Nephron progenitor cell (in vitro differentiated cells): ENCODE data around the gene SH3PXD2B.
"Not testable (repeated sequence)": the region's sequence is repeated elsewhere in the genome, so short reads cannot be mapped to it uniquely, and the experiment has no call there.

Source experiments
- DNase-seq: peaks from one replicate; pipeline ENCODE4 v3.0.0; 2021
- H3K27ac Mint-ChIP-seq: 2 replicates; pipeline ENCODE4 v1.8.0; 2021; ENCODE audit warnings: mild to moderate bottlenecking, moderate library complexity, mixed read lengths
- H3K27me3 Mint-ChIP-seq: 2 replicates; pipeline ENCODE4 v1.8.0; 2021; ENCODE audit warnings: mild to moderate bottlenecking, low read depth, mixed read lengths; ENCODE audit not compliant: poor library complexity
- H3K36me3 Mint-ChIP-seq: 2 replicates; pipeline ENCODE4 v1.8.0; 2021; ENCODE audit warnings: low read depth, mixed read lengths
- H3K4me1 Mint-ChIP-seq: 2 replicates; pipeline ENCODE4 v1.8.0; 2021; ENCODE audit warnings: mixed read lengths
- H3K4me3 Mint-ChIP-seq: 2 replicates; pipeline ENCODE4 v1.8.0; 2021; ENCODE audit warnings: mild to moderate bottlenecking, moderate library complexity, mixed read lengths
- H3K9me3 Mint-ChIP-seq: 2 replicates; pipeline ENCODE4 v1.8.0; 2021; ENCODE audit warnings: mild to moderate bottlenecking, moderate library complexity, mixed read lengths
- CTCF ChIP-seq: fragments of 200-600 bp; sonication (generic); IDR thresholded peaks from 2 replicates; pipeline ENCODE4 v1.5.0; 2021; ENCODE audit warnings: antibody characterized with exemption

SH3PXD2B gene

DNA sequence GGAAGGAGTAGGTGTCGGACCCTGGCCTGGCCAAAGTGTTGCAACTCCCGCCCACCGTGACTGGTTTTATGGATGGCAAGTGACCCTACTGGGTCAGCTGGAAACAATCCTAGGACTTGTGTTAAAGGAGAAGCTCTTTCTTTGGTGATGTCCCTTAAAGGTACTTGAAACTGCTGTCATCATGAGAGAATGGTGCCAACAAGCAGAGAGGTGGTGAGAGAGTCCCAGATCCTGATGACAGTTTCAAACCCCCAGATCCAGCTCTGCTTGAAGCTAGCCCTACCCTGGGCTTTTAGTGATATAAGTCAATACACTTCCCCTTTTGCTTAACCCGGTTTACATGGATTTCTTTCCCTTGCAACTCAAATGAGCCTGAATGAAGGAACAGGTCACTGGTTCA, 98.3 kb downstream of the SH3PXD2B start:
- H3K27ac Mint-ChIP-seq, result peak overlapping the region; percentile 64
- H3K36me3 Mint-ChIP-seq, result peaks cover 77% of the 10 kb centered on the region
- H3K27me3 Mint-ChIP-seq, result no peaks in the 10 kb centered on the region
- no peak for TF ChIP-seq CTCF
- H3K4me3 Mint-ChIP-seq, result no peak overlapping the region
- peaks cover 30% of the 10 kb centered on the region for H3K4me1 Mint-ChIP-seq
- DNase-seq, result no peak
- no peaks in the 10 kb centered on the region for H3K9me3 Mint-ChIP-seq

DNA sequence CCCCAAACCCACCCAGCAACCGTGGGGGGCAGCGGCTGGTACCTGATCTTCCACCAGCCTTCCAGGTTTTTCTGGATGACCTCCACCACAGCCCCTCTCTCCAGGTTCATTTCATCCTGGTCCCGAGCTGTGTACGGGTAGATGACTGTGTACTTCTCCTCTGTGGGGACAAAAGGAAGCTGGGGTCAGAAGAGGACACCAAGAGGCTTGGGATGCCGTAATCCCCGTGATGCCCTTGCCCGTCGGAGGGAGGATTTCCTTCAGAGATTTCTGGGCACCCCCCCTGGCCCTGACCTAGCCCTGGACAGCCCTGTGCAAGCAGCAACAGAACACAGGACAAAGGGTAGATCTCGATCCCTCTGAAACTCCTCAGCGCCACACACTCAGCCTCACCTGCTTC, 100.5 kb downstream of the SH3PXD2B start:
- no peaks in the 10 kb centered on the region for H3K9me3 Mint-ChIP-seq
- H3K4me3 Mint-ChIP-seq, result no peak overlapping the region
- peaks cover 70% of the 10 kb centered on the region for H3K36me3 Mint-ChIP-seq
- H3K4me1 Mint-ChIP-seq, result peaks cover 30% of the 10 kb centered on the region
- H3K27me3 Mint-ChIP-seq, result no peaks in the 10 kb centered on the region
- no peak for DNase-seq
- H3K27ac Mint-ChIP-seq, result peak overlapping the region; percentile 29
- no peak for TF ChIP-seq CTCF

DNA sequence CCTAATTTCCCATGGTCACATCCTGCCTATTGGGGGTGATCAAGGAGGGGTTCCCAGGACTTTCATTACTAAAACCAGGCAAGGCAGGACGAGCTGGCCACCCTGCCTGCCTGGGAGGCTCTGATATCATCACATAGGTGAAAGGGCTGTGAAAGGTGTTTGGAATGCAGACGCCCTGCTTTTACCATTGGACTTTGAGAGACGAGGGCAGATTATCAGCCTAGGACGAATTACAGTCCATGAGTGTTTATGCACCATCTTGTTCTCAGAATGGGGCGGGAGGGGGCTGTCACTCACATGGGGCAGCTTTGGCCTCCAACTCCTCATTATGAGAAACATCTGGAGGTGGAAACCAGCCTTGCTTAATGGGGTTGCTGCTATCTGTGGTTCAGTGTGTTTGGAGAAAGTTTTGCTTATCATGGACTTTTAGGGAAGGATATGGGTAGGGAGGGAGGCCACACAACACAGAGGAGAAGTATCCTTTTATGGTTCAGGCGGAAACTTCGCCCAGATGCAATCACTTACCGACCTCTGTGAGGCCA, 101.0 kb downstream of the SH3PXD2B start:
- Mint-ChIP-seq H3K27ac (peak overlapping the region; percentile 66), H3K4me3 (no peak overlapping the region), H3K9me3 (no peaks in the 10 kb centered on the region), H3K4me1 (peaks cover 30% of the 10 kb centered on the region), H3K36me3 (peaks cover 70% of the 10 kb centered on the region), H3K27me3 (no peaks in the 10 kb centered on the region)
- DNase-seq, result no peak
- no peak for TF ChIP-seq CTCF

DNA sequence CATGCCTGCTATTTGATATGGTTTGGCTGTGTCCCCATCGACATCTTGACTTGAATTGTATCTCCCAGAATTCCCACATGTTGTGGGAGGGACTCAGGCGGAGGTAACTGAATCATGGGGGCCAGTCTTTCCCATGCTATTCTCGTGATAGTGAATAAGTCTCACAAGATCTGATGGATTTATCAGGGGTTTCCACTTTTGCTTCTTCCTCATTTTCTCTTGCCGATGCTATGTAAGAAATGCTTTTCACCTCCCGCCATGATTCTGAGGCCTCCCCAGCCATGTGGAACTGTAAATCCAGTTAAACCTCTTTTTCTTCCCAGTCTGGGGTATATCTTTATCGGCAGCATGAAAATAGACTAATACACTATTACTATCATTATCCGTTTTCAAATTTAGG, 101.8 kb downstream of the SH3PXD2B start:
- not testable (repeated sequence) for H3K4me3 Mint-ChIP-seq, H3K9me3 Mint-ChIP-seq, DNase-seq, H3K27me3 Mint-ChIP-seq, H3K27ac Mint-ChIP-seq
- H3K36me3 Mint-ChIP-seq, result peaks cover 70% of the 10 kb centered on the region
- H3K4me1 Mint-ChIP-seq, result peaks cover 29% of the 10 kb centered on the region

GRCh38 chr5:172351240-172351778, 103.0 kb downstream of the SH3PXD2B start:
- H3K27me3 Mint-ChIP-seq, result no peaks in the 10 kb centered on the region
- peaks cover 21% of the 10 kb centered on the region for H3K4me1 Mint-ChIP-seq
- no peaks in the 10 kb centered on the region for H3K9me3 Mint-ChIP-seq
- no peak for DNase-seq
- no peak overlapping the region for H3K27ac Mint-ChIP-seq
- no peak for TF ChIP-seq CTCF
- peaks cover 71% of the 10 kb centered on the region for H3K36me3 Mint-ChIP-seq
- H3K4me3 Mint-ChIP-seq, result no peak overlapping the region

DNA sequence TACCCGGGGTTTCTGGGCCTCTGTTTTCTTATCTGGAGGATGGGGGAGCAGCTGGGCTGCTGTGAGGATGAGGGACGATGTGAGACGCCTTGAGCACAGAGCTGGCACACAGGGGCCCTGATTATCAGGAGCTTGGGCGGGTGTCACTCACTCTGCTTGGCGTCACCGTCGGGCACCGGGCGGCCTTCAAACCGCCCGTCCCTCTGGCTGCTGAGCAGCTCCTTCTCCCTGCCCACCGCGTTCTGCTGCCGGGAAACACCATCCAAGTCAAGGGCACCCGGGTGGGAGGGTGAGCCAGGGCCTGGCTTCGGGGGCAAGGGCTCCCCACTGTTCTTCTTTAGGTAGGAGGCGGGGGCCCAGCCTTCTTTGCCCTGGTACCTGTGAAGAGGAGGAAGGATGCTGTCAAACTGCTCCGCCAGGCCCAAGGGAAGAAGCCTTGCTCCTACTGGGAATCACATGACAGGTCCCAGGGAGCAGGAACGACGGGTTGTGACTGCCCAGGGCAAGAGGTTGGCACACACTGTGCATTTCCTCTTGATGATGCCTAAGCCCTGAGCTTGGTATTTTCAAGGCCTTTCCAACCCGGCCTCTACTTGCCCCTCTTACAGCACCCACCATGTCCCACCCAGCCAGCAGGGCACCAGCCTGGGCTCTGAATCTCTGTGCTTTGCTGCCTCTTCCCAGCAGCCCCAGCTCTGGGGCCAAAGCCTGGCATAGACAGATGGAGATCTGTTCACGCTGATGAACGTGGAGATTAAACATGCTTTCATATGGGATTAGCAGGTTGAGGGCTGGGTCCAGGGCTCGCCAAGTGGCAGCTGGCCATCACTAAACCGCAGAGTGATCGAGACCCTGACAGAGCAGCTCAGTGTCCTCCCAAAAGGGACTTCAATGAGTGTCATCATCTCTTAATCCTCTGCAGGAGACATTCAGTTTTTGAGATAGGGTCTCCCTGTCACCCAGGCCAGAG, 103.8 kb downstream of the SH3PXD2B start:
- Mint-ChIP-seq H3K36me3 (peaks cover 72% of the 10 kb centered on the region), H3K4me3 (no peak overlapping the region), H3K4me1 (peaks cover 14% of the 10 kb centered on the region), H3K9me3 (no peaks in the 10 kb centered on the region), H3K27me3 (no peaks in the 10 kb centered on the region), H3K27ac (no peak overlapping the region)
- DNase-seq, result no peak
- TF ChIP-seq CTCF, result no peak

- H3K27ac Mint-ChIP-seq, H3K4me1 Mint-ChIP-seq, DNase-seq, H3K27me3 Mint-ChIP-seq, H3K4me3 Mint-ChIP-seq, H3K9me3 Mint-ChIP-seq: not testable (repeated sequence)
- peaks cover 73% of the 10 kb centered on the region for H3K36me3 Mint-ChIP-seq
Measured at GRCh38 chr5:172348733-172349132, 105.6 kb downstream of the SH3PXD2B start.
